ENCODE results near the gene ERO1B. TPM values are rescaled to one million over a fixed set of nuclear protein-coding genes. Genes with fewer than 3 reads are reported as not detected.
"Not testable (repeated sequence)": the region's sequence is repeated elsewhere in the genome, so short reads cannot be mapped to it uniquely, and the experiment has no call there.

ERO1B gene, protein sequence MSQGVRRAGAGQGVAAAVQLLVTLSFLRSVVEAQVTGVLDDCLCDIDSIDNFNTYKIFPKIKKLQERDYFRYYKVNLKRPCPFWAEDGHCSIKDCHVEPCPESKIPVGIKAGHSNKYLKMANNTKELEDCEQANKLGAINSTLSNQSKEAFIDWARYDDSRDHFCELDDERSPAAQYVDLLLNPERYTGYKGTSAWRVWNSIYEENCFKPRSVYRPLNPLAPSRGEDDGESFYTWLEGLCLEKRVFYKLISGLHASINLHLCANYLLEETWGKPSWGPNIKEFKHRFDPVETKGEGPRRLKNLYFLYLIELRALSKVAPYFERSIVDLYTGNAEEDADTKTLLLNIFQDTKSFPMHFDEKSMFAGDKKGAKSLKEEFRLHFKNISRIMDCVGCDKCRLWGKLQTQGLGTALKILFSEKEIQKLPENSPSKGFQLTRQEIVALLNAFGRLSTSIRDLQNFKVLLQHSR
- 1 to 10 TPM; 2.6 to 4.8 TPM for total RNA-seq

GRCh38 chr1:236281654-236282424 lies at the start of gene ERO1B:
ERO1B (minus strand) TSS chr1:236281958; CDS start chr1:236281783, 175 bp downstream.
- H3K27me3 Mint-ChIP-seq = peaks cover 9% of the 10 kb centered on the region
- peak within 1 kb of the TSS; percentile 71 for H3K27ac Mint-ChIP-seq
- H3K4me3 Mint-ChIP-seq = peak within 1 kb of the TSS; percentile 89
- ATAC-seq (peak; percentile 97), DNase-seq (peak; percentile 97)
- no peaks in the 10 kb centered on the region for H3K9me3 Mint-ChIP-seq (ENCODE audit: low read depth)
- peaks cover 1% of the 10 kb centered on the region for H3K36me3 Mint-ChIP-seq
- H3K4me1 Mint-ChIP-seq = peaks cover 40% of the 10 kb centered on the region
- CTCF ChIA-PET = interaction anchor here (0.6 to 1.3 kb wide), 2 partner anchors 173 to 211 kb away, joined by 4 to 5 read pairs; no protein-coding TSS in a partner anchor

DNA sequence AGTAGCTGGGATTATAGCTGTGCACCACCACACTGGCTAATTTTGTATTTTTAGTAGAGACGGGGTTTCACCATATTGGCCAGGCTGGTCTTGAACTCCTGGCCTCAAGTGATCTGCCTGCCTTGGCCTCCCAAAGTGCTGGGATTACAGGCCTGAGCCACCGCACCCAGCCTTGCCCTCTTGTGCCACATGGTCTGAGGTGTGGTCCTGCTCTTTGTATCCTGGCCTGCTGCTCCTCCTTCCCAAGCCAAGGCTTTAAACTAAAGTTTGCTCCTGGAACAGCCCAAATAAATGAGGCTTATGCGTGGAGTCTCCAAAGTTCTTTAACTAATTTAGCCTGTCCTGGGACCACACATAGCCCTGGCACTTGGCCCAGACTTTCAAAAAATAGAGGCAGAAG lies 49.7 kb upstream of the ERO1B start:
- CTCF ChIA-PET, H3K27ac Mint-ChIP-seq, H3K4me1 Mint-ChIP-seq: not testable (repeated sequence)

GRCh38 chr1:236326432-236326831 lies 44.7 kb upstream of the ERO1B start:
- Mint-ChIP-seq H3K27ac (no peak overlapping the region), H3K4me3 (no peak overlapping the region), H3K27me3 (peaks cover 3% of the 10 kb centered on the region), H3K36me3 (peaks cover 7% of the 10 kb centered on the region), H3K4me1 (no peaks in the 10 kb centered on the region), H3K9me3 (ENCODE audit: low read depth) (peaks cover 8% of the 10 kb centered on the region)
- CTCF ChIA-PET = no interaction called here
- ATAC-seq (no peak), DNase-seq (no peak)

More for the DNA sequence above, 49.7 kb upstream of the ERO1B start:
- not testable (repeated sequence) for DNase-seq; H3K4me3 Mint-ChIP-seq; H3K9me3 Mint-ChIP-seq (ENCODE audit: low read depth); ATAC-seq; H3K36me3 Mint-ChIP-seq; H3K27me3 Mint-ChIP-seq

GRCh38 chr1:236325567-236325966 lies 43.8 kb upstream of the ERO1B start:
- CTCF ChIA-PET = no interaction called here
- Mint-ChIP-seq H3K4me1 (no peaks in the 10 kb centered on the region), H3K27ac (no peak overlapping the region), H3K27me3 (peaks cover 3% of the 10 kb centered on the region), H3K9me3 (ENCODE audit: low read depth) (peaks cover 8% of the 10 kb centered on the region), H3K4me3 (no peak overlapping the region), H3K36me3 (peaks cover 7% of the 10 kb centered on the region)
- ATAC-seq (no peak), DNase-seq (no peak)

DNA sequence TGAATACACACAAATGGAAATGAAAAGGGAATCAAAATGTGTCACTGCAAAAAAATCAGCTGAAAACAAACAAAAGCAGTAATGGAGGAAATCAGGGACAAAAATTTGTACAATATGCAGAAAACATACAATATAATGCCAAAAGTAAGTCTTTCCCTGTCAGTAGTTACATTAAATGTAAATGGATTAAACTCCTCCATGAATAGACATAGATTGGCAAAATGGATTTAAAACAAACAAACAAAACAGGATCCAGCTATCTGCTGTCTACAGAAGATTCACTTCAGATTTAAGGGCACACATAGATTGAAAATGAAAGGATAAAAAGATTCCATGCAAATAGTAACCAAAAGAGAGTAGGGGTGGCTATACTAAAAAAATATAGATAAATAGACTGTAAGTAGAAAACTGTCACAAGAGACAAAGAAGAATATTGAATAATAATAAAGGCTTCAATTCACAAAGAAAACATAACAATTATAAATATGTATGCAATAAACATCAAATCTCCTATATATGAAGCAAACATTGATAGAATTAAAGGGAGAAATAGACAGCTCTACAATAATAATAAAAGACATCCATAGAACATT lies 42.2 kb upstream of the ERO1B start:
- no peak overlapping the region for H3K4me3 Mint-ChIP-seq
- ATAC-seq = no peak
- H3K36me3 Mint-ChIP-seq = peaks cover 7% of the 10 kb centered on the region
- H3K27ac Mint-ChIP-seq = no peak overlapping the region
- peaks cover 6% of the 10 kb centered on the region for H3K27me3 Mint-ChIP-seq
- DNase-seq = no peak
- CTCF ChIA-PET = no interaction called here
- peaks cover 8% of the 10 kb centered on the region for H3K9me3 Mint-ChIP-seq (ENCODE audit: low read depth)
- H3K4me1 Mint-ChIP-seq = no peaks in the 10 kb centered on the region

DNA sequence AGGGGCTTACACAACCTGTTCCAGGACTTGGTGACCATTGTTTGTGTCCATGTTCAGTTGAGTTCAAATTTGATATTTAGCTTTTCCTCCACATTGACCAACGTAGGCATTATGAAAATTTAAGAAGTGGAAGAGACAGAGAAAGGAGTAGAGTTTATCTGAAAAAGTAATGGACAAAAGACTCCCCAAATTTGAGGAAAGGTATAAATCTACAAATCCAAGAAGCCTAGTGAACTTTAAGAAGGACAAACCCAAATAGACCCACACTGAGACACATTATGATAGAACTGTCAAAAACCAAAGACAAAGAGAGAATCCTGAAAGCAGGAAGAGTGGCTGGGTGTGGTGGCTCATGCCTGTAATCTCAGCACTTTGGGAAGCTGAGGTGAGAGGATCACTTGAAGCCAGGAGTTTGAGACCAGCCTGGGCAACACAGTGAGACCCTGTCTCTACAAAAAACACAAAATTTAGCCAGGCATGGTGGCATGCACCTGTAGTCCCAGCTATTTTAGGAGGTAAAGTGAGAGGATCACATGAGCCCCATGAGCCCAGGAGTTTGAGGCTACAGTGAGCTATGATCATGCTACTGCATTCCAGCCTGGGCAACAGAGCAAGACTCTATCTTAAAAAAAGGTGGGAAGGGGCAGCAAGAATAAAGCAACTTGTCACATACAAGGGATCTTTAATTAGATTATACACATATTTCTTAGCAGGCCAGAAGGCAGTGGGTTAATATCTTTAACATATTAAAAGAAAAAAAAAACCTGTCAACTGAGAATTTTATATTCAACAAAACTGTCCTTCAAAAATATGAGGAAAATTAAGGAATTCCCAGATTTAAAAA lies 41.0 kb upstream of the ERO1B start:
- Mint-ChIP-seq H3K27ac (no peak overlapping the region), H3K36me3 (peaks cover 7% of the 10 kb centered on the region), H3K4me3 (no peak overlapping the region), H3K27me3 (peaks cover 3% of the 10 kb centered on the region), H3K4me1 (no peaks in the 10 kb centered on the region), H3K9me3 (ENCODE audit: low read depth) (peaks cover 8% of the 10 kb centered on the region)
- DNase-seq (no peak), ATAC-seq (no peak)
- CTCF ChIA-PET = no interaction called here

DNA sequence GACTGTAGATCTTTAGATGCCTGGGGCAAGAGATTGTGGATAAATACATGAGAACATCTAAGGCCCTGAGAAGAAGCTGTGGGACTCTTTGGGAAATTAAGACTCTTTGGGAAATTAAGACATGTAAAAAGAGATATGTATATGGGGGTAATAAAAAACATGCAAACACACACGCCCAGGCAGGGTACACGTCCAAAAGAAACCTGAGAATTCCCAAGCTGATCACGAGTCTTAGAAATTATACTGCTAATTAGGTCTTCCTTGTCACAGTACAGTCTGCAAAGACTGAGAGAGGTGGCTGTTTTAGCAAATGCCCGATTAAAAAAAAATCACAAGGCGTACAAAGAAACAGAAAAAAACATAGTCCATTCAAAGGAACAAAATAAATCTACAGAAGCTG lies 39.3 kb upstream of the ERO1B start:
- CTCF ChIA-PET = no interaction called here
- Mint-ChIP-seq H3K27ac (no peak overlapping the region), H3K27me3 (peaks cover 3% of the 10 kb centered on the region), H3K4me1 (no peaks in the 10 kb centered on the region), H3K36me3 (peaks cover 7% of the 10 kb centered on the region), H3K9me3 (ENCODE audit: low read depth) (peaks cover 8% of the 10 kb centered on the region), H3K4me3 (no peak overlapping the region)
- DNase-seq (no peak), ATAC-seq (no peak)

DNA sequence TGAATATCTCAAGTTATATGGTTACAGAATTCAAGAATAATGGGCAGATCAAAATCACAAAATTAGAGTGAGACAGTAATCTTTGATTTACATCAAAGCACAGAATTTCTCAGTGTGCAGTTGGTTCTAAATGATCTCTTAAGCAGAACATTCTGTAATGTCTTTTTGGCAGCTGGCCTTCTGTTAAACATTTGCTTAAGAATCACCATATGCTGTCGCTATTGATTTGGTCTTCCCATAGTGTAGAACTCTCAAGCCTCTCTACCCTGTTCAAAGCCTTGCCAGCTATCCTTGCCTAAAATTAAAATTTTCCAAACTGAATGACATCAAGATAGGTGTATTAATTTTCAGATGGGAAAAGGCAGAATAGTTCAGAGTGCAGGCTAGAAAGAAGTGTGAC lies 38.9 kb upstream of the ERO1B start:
- Mint-ChIP-seq H3K4me3 (no peak overlapping the region), H3K4me1 (no peaks in the 10 kb centered on the region), H3K27ac (no peak overlapping the region), H3K9me3 (ENCODE audit: low read depth) (peaks cover 8% of the 10 kb centered on the region), H3K27me3 (peaks cover 3% of the 10 kb centered on the region), H3K36me3 (peaks cover 7% of the 10 kb centered on the region)
- ATAC-seq (no peak), DNase-seq (no peak)
- CTCF ChIA-PET = no interaction called here

DNA sequence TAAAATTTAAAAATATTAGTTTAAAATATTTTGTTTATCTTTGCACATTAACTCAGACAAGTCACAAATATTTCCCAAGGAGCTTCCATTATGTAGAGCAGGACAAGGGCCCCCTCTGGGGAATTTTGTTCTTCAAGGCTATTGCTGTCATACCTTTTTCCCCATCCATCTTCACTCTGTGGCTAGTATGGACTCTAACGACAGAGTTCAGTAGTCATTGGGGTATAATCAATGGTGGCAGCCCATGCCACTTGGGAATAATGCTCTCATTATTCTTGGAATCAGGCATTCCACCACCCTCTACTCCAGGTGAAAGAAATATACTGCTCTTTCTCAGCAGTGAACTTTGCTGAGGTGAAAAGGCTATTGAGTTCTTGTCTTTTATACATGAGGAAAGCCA lies 38.5 kb upstream of the ERO1B start:
- DNase-seq (no peak), ATAC-seq (no peak)
- H3K4me1 Mint-ChIP-seq = no peaks in the 10 kb centered on the region
- H3K9me3 Mint-ChIP-seq (ENCODE audit: low read depth) = peaks cover 8% of the 10 kb centered on the region
- CTCF ChIA-PET = no interaction called here
- H3K4me3 Mint-ChIP-seq = no peak overlapping the region
- H3K36me3 Mint-ChIP-seq = peaks cover 7% of the 10 kb centered on the region
- H3K27ac Mint-ChIP-seq = no peak overlapping the region
- peaks cover 3% of the 10 kb centered on the region for H3K27me3 Mint-ChIP-seq

GRCh38 chr1:236316437-236316836 lies 34.7 kb upstream of the ERO1B start:
- ATAC-seq (no peak), DNase-seq (no peak)
- CTCF ChIA-PET = interaction anchor here (1.1 to 1.5 kb wide), 2 partner anchors 11 to 13 kb away, joined by 3 to 5 read pairs; no protein-coding TSS in a partner anchor
- Mint-ChIP-seq H3K36me3 (no peaks in the 10 kb centered on the region), H3K27me3 (peaks cover 5% of the 10 kb centered on the region), H3K27ac (no peak overlapping the region), H3K4me3 (no peak overlapping the region), H3K9me3 (ENCODE audit: low read depth) (no peaks in the 10 kb centered on the region), H3K4me1 (no peaks in the 10 kb centered on the region)

- CTCF ChIA-PET = no interaction called here
- Mint-ChIP-seq H3K4me1 (no peaks in the 10 kb centered on the region), H3K36me3 (no peaks in the 10 kb centered on the region), H3K27ac (no peak overlapping the region), H3K9me3 (ENCODE audit: low read depth) (no peaks in the 10 kb centered on the region), H3K27me3 (peaks cover 5% of the 10 kb centered on the region), H3K4me3 (no peak overlapping the region)
- ATAC-seq (no peak), DNase-seq (no peak)
Measured at GRCh38 chr1:236315518-236315917, 33.8 kb upstream of the ERO1B start.

DNA sequence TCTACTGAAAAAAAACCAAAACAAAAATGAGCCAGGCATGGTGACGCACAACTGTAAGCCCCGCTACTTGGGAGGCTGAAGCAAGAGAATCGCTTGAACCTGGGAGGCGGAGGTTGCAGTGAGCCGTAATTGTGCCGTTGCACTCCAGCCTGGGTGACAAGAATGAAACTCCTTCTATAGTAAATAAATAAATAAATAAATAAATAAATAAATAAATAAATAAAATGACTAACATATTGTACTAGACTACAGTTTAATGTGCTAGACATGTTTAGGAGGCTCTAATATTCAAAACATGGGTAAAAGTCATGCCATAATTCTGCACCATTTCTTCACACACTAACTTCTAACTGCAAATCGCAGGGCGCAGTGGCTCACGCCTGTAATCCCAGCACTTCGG lies 33.3 kb upstream of the ERO1B start:
- CTCF ChIA-PET = no interaction called here
- Mint-ChIP-seq H3K27me3 (peaks cover 3% of the 10 kb centered on the region), H3K4me3 (no peak overlapping the region), H3K36me3 (no peaks in the 10 kb centered on the region), H3K27ac (no peak overlapping the region), H3K4me1 (no peaks in the 10 kb centered on the region), H3K9me3 (ENCODE audit: low read depth) (no peaks in the 10 kb centered on the region)
- DNase-seq (no peak), ATAC-seq (no peak)

GRCh38 chr1:236314050-236314449 lies 32.3 kb upstream of the ERO1B start:
- H3K4me3 Mint-ChIP-seq; H3K9me3 Mint-ChIP-seq (ENCODE audit: low read depth); H3K27me3 Mint-ChIP-seq; H3K36me3 Mint-ChIP-seq; H3K4me1 Mint-ChIP-seq; ATAC-seq; DNase-seq; H3K27ac Mint-ChIP-seq; CTCF ChIA-PET: not testable (repeated sequence)

Data from activated CD8-positive, alpha-beta memory T cell treated with anti-CD3 and anti-CD28 coated beads, Interleukin-2, amount 10 ng/mL, durations not matched to agents 7 days and 5 days (primary cell).